Activated CD4-positive, alpha-beta T cell treated with anti-CD3 and anti-CD28 coated beads, Interleukin-2, amount 50 U/mL, for 1 hour (primary cell): Measurements from ENCODE around the gene LRRC58.
"Not testable (repeated sequence)": the region's sequence is repeated elsewhere in the genome, so short reads cannot be mapped to it uniquely, and the experiment has no call there.

Experiments used
- DNase-seq: peaks from one replicate; pipeline ENCODE4 v3.0.0-alpha.2; 2020

LRRC58 gene

DNA sequence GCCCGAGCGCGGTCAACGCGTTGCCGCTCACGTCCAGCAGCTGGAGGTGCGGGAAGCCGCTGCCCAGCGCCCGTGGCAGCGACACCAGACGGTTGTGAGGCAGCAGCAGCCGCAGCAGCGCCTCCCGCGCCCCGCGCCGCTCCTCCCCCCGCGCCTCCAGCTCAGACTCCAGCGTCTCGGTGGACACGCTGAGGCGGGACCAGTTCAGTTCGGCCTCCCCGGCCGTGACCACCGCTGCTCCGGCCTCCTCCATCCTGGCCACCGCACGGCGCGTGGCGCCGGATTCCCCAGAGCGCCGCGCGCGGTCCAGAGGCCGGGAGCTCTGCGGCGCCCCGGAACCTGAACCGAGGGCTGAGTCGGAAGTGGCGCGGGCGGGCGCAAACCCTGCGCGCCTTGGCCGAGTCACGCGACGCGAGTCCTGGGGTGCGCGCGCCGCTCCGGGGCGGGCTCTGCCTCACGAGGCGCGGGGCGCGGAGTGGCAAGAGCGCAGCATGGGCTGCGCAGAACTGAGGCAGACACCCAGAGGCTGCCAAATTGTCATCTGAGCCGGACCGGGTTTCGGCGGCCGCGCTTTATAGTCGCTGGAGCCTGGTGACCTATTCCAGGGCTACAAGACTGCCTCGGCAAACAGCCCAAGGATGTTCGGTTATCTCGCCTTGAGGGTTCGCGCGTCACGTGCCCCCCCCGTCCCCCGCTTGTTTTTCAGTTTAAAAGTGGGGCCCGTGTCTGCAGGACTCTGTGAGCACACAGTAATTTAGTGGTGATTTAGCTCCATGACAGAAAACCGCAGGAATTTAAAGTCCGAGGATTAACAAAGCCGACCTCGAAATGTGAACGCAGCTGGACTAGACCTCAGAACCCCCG lies at the start of gene LRRC58:
LRRC58 (minus strand) TSS at position 364 of the 864 bp plus-strand sequence; CDS start at position 253, 111 bp downstream.
- DNase-seq = peak; percentile 88

DNA sequence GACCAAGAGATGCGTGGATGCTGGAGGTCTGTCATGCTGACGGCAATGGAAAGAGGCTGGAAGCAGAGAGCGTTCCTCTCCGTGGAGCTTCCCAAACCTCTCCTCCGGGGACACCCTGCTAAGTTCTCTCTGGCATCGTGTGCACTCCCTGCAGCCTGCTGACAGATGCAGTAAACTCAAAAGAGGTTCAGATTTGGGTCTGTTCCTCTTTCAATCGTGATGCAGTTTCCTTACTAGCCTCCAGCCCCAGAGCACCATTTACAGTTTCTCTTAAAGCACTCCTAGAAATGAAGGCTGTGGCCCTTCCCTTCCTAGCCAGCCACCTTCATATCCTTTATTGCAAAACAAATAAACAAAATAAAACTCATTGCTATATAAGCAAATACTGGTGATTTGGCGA lies 47.3 kb upstream of the LRRC58 start:
- DNase-seq = no peak

DNA sequence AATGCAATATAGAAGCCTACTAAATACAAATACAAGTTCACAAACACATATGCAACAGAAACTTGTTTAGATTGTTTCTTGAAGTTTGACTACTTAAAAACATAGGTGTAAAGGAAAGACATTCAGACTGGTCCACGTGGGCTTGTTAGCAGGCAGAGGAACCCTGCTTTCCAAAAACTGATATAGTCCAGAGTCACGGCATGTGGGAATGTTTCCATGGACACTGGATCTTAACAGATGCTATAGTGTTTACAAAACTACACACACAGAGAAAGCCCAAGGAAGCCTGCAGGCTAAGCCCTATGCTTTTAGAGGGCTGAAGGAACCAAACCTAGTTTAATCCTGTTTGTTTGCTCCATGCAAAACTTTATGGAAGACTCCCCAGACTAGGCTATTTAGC lies 45.2 kb upstream of the LRRC58 start:
- no peak for DNase-seq

DNA sequence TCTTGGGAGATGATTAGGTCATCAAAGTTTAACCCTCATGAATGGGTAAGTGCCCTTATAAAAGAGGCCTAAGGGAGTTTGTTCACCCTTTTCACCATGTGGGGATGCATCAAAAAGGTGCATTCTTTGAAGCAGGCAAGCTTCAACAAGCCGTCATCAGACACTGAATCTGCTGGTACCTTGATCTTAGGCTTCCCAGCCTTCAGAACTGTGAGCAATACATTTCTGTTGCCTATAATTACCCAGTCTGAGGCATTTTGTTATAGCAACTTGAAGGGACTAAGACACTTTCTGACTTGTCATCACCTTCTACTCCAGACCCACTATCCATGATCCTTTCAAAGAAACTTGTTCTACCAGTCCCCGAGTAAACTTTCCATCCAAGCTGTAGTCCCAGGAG lies 44.6 kb upstream of the LRRC58 start:
- no peak for DNase-seq

DNA sequence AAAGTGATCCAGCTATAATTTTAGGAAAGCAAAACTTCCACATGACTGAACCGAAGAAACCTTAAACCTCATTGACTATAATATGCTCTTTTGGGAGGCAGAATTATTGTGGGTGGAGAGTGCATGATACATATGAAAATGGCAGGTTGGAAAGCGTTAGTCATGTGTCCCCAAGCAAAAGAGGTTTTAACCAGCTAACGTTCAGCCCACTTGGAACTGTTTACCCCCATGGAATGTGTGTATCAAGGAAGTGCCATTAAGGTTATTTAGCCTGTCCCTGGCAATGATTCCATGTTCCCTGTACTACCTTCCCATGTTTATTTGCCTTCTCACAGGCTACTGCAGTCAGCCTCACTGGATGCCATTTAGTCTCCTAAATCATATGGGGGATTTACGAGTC lies 44.1 kb upstream of the LRRC58 start:
- no peak for DNase-seq

DNA sequence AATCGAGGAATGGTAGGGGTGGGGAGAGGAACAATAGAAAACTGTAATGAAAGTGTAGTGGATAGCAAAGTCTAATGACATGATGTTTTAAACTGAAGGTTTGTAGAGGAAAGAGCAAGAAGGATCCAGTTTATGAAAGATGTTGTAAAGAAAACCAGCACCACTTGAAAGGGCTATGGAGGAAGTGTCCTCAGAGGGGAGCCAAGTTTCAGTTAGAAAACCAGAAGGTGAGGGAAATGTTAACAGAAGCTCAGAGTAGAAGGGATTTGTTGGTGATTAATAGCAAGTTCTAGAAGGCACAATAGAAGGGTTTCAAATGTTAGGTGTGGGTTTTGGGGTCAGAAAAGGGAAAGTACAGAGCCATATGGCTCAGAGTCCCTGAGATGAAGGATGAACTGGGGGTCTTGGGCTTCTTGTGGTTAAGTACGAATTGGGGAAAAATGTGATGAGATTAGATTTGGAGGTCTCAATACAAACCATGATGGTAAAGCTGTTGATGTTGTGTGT lies 33.8 kb upstream of the LRRC58 start:
- no peak for DNase-seq

DNA sequence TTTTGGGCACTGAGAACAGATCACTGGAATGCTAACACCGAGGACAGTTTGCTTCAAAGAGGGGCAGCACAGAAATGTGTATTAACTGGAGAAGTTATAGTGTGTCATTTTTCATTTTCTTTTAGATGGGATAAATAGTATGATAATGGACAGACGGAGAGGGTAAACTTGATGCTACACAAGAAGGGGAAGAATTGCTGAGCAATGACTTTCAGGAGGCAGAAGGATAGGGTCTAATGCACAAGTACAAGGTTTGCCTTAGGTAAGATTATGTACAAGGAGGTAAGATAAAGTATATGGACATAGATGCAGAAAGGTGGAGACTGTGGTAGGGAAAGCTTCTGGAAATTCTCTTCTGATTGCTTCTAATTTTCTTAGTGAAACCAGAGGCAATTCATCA lies 32.3 kb upstream of the LRRC58 start:
- DNase-seq = no peak

DNA sequence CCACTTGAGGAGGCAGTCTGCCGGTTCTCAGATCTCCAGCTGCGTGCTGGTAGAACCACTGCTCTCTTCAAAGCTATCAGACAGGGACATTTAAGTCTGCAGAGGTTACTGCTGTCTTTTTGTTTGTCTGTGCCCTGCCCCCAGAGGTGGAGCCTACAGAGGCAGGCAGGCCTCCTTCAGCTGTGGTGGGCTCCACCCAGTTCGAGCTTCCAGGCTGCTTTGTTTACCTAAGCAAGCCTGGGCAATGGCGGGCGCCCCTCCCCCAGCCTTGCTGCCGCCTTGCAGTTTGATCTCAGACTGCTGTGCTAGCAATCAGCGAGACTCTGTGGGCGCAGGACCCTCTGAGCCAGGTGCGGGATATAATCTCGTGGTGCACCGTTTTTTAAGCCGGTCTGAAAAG lies 28.8 kb upstream of the LRRC58 start:
- not testable (repeated sequence) for DNase-seq

DNA sequence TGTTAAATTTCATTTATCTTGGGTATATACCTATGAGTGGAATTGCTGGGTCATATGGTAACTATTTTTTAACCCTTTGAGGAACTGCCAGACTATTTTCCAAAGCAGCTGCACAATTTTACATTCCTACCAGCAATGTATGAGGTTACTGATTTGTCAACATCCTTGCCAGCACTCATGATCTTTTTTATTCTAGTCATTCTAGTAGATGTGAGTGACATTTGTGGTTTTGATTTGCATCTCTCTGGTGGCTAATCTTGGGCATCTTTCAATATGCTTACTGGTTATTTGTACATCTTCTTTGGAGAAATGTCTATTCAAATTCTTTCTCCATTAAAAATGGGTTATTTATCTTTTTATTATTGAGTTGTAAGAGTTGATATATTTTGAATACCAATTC lies 21.3 kb upstream of the LRRC58 start:
- no peak for DNase-seq

DNA sequence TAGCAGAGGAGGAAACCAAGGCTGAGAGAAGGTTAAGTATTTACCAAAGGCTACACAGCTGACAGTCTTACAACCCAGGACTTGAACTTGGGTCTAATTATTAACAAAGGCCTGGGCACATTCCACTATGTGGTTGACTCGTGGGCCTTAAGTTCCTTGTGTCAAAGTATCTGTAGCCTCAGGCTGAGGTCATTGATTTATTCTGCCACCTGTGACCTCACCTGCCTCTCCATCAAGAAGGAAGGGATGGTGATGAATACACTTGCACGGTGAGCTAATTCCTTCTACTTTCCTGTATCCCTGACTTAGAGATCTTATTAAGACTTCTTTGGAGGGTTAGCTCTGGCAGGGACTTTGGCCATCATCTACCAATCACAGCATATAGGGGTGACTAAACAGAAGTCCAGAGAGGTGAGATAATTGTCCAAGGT lies 19.9 kb upstream of the LRRC58 start:
- DNase-seq = no peak

DNA sequence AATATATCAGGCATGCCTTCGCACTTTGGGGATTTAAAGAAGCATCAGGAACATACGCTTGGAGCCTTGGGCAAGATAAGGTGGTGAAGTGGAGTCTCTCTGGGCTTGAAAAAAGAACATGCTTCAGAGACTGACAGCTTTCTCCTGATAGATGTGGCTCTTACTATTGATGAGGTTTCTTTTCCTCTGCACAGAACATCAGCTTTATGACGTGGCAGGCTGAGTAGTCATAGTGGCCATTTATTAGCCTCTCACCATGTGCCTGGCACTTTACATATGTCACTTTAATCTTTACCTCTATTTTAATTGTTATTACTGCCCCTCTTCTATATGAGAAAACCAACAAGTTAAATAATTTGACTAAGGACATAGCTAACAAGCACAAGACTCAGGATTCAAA lies 19.0 kb upstream of the LRRC58 start:
- no peak for DNase-seq

DNA sequence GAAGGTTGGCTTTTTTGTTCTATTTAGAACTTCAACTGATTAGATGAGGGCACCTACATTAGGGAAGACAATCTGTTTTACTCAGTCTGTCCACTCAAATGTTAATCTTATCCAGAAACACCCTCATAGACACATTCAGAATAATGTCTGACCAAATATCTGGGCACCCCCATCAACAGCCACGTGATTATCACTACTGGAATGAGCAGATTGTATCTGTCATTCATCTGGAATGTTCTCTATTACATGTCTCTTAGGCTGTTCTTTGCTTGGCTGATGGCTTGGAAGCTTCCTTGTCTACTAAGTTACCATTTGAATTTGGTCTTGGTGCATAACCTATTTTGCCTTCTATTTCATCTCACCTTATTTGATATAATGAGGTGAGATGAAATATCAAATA lies 15.7 kb upstream of the LRRC58 start:
- DNase-seq = no peak

DNA sequence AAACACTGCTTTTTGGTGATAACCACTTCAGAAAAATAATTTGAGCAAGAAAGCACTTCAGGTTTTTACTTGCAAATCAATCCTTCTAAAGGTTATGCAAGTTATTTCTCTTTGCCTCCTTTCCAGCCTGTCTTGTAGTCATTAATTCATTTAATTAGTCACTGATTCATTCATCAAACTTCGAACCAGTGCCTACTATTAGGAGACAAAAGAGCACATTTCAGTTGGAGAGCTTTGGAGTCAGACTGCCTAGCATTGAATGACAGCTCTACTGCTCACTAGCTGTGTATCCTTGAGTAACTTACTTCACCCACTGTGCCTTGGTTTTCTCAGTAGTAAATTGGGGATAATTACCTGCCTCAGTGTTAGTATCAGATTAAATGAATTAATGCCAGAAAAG lies 14.9 kb upstream of the LRRC58 start:
- no peak for DNase-seq

DNA sequence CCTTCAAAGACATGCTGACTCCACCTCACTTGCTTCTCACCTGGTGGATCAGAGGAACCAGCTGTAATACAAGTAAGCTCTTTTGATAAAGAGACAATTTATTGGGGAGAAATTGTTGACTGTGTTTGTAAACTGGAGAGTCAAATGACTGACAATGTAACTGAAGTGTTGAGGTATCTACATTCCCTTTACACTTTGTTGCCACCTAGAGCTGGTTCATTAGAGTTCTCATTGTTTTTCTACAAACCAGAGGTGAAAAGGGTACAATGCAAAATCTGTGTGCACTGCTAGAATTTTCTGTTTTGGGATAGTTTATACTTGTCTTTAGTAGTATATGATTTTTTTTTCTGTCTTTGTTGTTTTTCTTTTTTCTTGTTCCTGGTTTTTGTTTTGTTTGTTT lies 8.7 kb upstream of the LRRC58 start:
- DNase-seq = no peak

DNA sequence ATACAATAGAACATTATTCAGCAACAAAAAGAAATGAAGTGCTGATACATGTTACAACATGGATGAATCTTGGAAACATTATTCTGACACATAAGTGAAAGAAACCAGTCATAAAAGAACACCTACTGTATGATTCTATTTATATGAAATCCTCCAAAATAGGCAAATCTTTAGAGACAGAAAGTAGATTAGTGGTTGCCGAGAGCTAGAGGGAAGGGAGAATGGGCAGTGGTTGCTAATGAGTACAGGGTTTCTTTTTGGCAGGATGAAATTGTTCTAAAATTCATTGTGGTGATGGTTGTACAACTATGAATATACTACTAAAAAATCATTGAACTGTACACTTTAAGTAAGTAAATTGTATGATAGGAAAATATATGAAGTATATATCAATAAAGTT lies 6.3 kb upstream of the LRRC58 start:
- no peak for DNase-seq

DNA sequence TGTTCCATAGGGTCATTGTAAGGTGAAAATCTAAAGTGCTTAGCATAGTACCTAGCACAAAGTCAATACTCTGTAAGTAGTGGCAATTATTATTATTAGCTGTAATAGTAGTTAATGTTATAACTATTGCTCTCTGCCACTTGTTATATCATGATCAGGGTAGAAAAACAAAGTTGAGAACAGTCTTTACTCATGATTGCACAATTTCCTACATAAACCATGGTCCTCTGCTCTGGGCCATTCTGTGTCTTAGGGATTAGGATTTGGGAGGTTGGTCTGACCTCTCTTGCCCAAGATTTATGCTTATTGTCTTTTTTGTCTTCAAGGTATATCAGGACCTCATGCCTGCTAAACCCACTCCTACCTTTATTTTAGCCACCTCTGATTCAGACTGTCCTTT lies 4.3 kb upstream of the LRRC58 start:
- DNase-seq = no peak

DNA sequence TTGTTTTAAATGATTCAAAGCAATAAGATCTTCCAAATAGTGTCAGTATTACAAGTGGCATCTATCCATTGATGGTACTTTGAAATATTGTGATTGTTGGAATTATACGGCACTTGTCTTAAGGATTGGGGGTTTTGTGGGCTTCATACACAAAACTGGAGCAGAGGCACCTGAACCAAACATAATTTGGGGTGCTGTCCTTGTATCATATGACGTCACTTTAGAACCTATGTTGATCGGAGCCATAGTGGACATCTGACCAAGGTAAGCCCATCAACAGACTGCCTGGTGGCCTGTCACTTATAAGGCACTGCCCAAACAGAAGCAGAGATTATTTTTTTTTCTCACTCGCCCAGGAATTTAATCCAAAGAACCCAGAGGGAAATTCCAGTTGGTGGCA lies 2.9 kb upstream of the LRRC58 start:
- no peak for DNase-seq

DNA sequence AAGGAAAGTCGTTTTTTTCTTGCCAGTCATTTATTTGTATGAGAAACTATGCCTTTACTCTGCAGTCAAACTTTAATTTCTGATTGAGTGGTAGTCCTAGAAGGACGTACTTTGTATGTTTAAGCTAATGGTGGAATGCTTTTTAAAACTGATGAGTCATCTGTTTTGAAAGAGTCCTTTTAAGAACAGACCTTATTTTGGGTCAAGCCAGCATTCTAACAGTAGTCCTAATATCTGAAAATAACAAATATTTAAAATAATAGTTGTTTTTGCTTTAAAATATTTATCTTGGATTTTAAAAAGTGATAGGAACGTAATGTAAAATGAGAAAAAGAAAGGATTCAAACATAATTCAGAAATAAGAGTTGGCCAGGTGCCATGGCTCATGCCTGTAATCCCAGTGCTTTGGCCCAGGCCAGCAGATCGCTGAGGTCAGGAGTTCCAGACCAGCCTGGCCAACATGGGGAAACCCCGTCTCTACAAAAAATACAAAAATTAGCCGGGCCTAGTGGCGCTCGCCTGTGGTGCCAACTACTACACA lies 1.3 kb upstream of the LRRC58 start:
- no peak for DNase-seq

DNA sequence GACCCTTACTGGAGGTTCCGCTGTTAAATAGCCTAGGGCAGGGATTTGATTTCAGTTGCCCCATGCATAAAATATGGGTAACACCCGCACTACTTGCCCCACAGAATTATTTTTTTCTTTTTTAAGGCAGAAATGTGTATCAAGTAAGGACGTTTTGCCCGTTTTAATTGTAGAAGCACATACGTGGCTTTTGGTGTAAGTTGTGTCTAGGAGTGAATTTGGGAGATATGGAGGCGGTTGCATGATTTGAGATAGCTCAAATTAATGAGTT lies 636 bp upstream of the LRRC58 start:
- DNase-seq = no peak

DNA sequence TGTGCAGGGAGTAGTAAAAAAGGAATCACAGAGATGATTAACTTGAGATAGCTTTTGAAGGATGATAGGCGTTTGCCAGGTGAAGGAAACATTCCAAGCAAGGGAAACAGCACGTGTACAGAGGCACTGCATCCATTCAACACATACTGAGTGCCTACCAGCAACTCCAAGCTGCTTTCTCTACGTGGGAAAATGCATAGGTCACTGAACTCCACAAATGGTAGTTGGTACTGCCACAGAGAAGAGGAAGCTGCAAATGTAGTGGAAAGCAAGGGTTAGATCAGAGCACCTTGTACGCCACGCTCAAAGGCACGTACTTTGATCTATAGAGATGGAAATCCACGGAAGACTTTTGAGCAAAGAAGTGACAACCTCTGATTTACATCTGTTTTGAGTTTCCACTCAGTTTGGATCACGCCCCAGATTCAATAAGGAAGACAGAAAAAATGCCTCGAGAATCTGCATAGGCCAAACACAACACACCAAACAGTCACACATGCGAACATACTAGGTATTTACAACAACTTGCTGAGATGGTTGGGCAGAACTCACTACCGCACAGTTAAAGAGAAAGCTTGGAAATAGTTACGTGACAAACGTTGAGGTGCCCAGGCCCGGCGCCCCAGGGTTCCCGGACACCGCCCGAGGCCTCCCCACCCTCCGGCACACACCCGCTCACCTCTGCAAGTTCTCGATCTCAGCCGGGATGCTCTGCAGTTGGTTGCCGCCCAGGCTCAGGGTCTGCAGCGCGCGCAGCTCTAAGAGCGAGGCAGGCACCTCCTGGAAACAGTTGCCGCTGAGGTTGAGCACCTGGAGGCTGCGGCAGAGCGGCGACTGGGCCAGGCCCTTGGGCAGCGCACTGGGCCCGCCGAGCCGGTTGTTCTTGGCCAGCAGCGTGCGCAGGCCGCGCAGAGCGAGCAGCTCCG lies 826 bp downstream of the LRRC58 start:
- DNase-seq = peak; percentile 54

DNA sequence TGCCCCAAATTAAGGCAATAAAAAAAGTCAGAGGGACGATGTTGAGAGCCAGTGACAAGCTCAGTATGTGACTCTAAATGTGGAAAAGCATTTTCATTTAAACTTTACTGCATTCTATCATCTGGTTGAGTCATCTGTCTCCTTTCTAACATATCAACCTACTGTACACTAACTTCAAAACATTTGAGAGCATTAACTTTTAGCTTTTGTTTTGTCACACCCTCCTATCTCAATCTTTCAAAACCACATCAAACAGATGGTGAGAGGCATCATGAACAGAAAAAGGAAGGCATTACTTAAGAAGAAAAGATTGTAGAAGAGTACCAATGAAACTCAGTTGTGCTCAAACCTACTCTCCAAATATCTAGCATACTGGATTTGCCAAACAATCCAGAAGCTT lies 4.8 kb downstream of the LRRC58 start:
- DNase-seq = no peak

DNA sequence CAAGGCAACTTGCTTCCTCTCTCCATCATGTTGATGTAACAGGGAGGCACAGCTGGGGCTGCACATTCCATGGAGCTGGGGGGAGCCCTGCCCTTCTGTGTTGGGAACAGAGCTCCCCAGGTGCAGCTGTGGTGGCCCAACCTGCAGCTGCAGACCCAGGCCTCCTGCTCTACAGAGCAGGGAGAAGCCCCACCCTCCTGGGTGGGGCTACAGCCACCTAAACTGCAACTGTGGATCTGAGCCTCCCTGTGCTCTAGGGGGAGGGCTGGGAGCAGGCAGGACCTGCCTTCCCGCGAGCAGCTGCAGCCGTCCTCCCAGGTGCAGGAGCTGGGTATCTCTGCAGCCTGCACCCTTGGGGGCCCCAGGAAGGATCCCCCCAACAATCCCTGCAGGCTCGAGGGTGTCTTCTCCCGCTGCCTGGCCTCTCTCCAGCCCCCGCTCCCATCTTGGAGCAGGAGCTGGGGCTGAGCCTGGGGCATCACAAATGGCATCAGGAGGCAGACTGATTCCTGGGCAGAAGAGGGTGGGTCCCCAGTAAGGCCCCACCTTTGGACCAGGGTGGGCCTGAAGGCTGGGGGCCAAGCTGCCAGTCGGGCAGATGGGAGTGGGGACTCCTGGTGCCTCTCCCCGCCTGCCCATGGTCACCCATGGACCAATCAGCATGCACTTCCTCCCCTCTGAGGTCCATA lies 7.4 kb downstream of the LRRC58 start:
- no peak for DNase-seq

DNA sequence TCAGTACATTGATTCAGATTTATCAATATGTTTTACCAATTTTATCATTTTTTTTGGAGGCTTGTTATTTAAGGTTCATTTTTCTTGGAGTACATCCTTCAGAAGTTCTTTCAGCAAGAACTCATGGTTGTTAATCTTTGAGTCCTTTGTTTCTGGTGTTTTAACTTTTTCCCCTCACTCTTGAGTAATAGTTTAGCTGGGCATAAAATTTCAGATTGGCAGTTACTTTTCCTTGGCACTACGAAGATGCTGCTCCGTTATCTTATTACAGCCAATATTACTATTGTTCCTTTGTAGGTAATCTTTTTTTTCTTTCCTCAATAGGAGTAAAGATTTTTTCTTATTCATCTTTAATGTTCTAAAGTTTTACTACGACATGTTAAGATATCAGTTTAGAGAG lies 9.8 kb downstream of the LRRC58 start:
- DNase-seq = no peak
